Measurements from ENCODE around the gene MTMR12. TPM values are rescaled to one million over a fixed set of nuclear protein-coding genes. Genes with fewer than 3 reads are reported as not detected.

Gene MTMR12
- total RNA-seq, 1 experiment from 2014 or later: 42.7 TPM

DNA sequence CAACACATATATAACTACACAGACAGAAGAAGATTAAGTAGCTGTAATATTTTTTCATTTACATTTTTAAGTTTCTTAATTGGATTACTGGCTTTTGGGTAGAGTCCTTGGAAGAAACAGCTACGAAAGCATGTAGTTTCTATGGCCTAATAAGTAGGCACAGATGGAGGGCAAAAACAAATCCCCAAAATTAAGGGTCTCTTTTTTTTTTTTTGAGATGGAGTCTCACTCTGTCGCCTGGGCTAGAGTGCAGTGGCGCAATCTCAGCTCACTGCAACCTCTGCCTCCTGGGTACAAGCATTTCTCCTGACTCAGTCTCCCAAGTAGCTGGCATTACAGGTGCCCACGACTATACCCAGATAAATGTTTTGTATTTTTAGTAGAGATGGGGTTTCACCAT lies 27.1 kb upstream of the MTMR12 start:
- POLR2A ChIA-PET: no interaction called here
- H3K9me3 Mint-ChIP-seq: peaks cover 82% of the 10 kb centered on the region
- ATAC-seq (no peak), DNase-seq (ENCODE audit: low spot score) (no peak)
- peaks cover 8% of the 10 kb centered on the region for H3K27me3 Mint-ChIP-seq (ENCODE audit: low read depth)
- no peaks in the 10 kb centered on the region for H3K4me1 Mint-ChIP-seq
- CTCF ChIA-PET: interaction anchor here (1.5 kb wide), 1 partner anchor 10 kb away, joined by 5 read pairs; no protein-coding TSS in a partner anchor
- H3K4me3 Mint-ChIP-seq: no peak overlapping the region
- TF ChIP-seq KAT7 (CRISPR knock-in tag; IDR thresholded peaks at IDR 0.05; ENCODE audit: borderline replicate concordance): no peak
- TF ChIP-seq, protein P1, sequence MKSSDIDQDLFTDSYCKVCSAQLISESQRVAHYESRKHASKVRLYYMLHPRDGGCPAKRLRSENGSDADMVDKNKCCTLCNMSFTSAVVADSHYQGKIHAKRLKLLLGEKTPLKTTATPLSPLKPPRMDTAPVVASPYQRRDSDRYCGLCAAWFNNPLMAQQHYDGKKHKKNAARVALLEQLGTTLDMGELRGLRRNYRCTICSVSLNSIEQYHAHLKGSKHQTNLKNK (CRISPR knock-in tag; IDR thresholded peaks at IDR 0.05): no peak
- TF ChIP-seq TP53 (CRISPR knock-in tag; IDR thresholded peaks at IDR 0.05): no peak
- TF ChIP-seq, protein P2, sequence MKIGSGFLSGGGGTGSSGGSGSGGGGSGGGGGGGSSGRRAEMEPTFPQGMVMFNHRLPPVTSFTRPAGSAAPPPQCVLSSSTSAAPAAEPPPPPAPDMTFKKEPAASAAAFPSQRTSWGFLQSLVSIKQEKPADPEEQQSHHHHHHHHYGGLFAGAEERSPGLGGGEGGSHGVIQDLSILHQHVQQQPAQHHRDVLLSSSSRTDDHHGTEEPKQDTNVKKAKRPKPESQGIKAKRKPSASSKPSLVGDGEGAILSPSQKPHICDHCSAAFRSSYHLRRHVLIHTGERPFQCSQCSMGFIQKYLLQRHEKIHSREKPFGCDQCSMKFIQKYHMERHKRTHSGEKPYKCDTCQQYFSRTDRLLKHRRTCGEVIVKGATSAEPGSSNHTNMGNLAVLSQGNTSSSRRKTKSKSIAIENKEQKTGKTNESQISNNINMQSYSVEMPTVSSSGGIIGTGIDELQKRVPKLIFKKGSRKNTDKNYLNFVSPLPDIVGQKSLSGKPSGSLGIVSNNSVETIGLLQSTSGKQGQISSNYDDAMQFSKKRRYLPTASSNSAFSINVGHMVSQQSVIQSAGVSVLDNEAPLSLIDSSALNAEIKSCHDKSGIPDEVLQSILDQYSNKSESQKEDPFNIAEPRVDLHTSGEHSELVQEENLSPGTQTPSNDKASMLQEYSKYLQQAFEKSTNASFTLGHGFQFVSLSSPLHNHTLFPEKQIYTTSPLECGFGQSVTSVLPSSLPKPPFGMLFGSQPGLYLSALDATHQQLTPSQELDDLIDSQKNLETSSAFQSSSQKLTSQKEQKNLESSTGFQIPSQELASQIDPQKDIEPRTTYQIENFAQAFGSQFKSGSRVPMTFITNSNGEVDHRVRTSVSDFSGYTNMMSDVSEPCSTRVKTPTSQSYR (CRISPR knock-in tag; IDR thresholded peaks at IDR 0.05): no peak
- no peak for TF ChIP-seq ATF1 (CRISPR knock-in tag; IDR thresholded peaks at IDR 0.05)
- TF ChIP-seq FOXK1 (CRISPR knock-in tag; IDR thresholded peaks at IDR 0.05): no peak
- TF ChIP-seq, protein P3, sequence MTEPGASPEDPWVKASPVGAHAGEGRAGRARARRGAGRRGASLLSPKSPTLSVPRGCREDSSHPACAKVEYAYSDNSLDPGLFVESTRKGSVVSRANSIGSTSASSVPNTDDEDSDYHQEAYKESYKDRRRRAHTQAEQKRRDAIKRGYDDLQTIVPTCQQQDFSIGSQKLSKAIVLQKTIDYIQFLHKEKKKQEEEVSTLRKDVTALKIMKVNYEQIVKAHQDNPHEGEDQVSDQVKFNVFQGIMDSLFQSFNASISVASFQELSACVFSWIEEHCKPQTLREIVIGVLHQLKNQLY (CRISPR knock-in tag; IDR thresholded peaks at IDR 0.05): no peak
- no peak for TF ChIP-seq NR1H2 (CRISPR knock-in tag; IDR thresholded peaks at IDR 0.05)
- TF ChIP-seq SMAD4 (CRISPR knock-in tag; IDR thresholded peaks at IDR 0.05): no peak
- TF ChIP-seq, protein P4, sequence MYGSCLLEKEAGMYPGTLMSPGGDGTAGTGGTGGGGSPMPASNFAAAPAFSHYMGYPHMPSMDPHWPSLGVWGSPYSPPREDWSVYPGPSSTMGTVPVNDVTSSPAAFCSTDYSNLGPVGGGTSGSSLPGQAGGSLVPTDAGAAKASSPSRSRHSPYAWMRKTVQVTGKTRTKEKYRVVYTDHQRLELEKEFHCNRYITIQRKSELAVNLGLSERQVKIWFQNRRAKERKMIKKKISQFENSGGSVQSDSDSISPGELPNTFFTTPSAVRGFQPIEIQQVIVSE (CRISPR knock-in tag; IDR thresholded peaks at IDR 0.05; ENCODE audit: borderline replicate concordance): no peak
- H3K27ac Mint-ChIP-seq: no peak overlapping the region
- peaks cover 86% of the 10 kb centered on the region for H3K36me3 Mint-ChIP-seq

DNA sequence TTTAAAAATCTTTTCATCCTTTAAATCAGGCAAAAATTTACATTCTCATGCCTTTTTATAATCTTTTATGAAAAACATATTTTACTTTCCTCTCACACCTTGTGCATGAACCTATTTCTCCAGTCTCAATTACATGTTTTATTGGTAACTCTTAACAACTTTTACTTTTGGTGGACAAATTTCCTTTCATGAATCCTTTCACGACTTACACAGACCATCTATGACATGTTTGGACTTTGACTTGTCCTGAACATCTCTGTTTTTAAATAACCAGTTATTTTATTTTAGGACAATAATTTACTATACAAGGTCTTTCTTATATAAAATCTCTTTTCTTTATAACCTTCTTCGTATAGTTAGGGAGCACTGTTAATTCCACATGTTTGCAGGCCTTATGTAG lies 26.5 kb upstream of the MTMR12 start:
- H3K4me3 Mint-ChIP-seq: no peak overlapping the region
- DNase-seq (ENCODE audit: low spot score) (no peak), ATAC-seq (no peak)
- peaks cover 11% of the 10 kb centered on the region for H3K27me3 Mint-ChIP-seq (ENCODE audit: low read depth)
- no peak for TF ChIP-seq NR1H2 (CRISPR knock-in tag; IDR thresholded peaks at IDR 0.05)
- TF ChIP-seq SMAD4 (CRISPR knock-in tag; IDR thresholded peaks at IDR 0.05): no peak
- TF ChIP-seq NFE2L1 (CRISPR knock-in tag; IDR thresholded peaks at IDR 0.05): no peak
- TF ChIP-seq FOXK1 (CRISPR knock-in tag; IDR thresholded peaks at IDR 0.05): no peak
- TF ChIP-seq, protein P5, sequence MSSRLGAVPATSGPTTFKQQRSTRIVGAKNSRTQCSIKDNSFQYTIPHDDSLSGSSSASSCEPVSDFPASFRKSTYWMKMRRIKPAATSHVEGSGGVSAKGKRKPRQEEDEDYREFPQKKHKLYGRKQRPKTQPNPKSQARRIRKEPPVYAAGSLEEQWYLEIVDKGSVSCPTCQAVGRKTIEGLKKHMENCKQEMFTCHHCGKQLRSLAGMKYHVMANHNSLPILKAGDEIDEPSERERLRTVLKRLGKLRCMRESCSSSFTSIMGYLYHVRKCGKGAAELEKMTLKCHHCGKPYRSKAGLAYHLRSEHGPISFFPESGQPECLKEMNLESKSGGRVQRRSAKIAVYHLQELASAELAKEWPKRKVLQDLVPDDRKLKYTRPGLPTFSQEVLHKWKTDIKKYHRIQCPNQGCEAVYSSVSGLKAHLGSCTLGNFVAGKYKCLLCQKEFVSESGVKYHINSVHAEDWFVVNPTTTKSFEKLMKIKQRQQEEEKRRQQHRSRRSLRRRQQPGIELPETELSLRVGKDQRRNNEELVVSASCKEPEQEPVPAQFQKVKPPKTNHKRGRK (CRISPR knock-in tag; IDR thresholded peaks at IDR 0.05; ENCODE audit: borderline replicate concordance): no peak
- TF ChIP-seq, protein P6, sequence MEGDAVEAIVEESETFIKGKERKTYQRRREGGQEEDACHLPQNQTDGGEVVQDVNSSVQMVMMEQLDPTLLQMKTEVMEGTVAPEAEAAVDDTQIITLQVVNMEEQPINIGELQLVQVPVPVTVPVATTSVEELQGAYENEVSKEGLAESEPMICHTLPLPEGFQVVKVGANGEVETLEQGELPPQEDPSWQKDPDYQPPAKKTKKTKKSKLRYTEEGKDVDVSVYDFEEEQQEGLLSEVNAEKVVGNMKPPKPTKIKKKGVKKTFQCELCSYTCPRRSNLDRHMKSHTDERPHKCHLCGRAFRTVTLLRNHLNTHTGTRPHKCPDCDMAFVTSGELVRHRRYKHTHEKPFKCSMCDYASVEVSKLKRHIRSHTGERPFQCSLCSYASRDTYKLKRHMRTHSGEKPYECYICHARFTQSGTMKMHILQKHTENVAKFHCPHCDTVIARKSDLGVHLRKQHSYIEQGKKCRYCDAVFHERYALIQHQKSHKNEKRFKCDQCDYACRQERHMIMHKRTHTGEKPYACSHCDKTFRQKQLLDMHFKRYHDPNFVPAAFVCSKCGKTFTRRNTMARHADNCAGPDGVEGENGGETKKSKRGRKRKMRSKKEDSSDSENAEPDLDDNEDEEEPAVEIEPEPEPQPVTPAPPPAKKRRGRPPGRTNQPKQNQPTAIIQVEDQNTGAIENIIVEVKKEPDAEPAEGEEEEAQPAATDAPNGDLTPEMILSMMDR (IDR thresholded peaks at IDR 0.05): no peak
- TF ChIP-seq, protein P7, sequence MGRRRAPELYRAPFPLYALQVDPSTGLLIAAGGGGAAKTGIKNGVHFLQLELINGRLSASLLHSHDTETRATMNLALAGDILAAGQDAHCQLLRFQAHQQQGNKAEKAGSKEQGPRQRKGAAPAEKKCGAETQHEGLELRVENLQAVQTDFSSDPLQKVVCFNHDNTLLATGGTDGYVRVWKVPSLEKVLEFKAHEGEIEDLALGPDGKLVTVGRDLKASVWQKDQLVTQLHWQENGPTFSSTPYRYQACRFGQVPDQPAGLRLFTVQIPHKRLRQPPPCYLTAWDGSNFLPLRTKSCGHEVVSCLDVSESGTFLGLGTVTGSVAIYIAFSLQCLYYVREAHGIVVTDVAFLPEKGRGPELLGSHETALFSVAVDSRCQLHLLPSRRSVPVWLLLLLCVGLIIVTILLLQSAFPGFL (CRISPR knock-in tag; IDR thresholded peaks at IDR 0.05; ENCODE audit: borderline replicate concordance): no peak
- TF ChIP-seq, protein P8, sequence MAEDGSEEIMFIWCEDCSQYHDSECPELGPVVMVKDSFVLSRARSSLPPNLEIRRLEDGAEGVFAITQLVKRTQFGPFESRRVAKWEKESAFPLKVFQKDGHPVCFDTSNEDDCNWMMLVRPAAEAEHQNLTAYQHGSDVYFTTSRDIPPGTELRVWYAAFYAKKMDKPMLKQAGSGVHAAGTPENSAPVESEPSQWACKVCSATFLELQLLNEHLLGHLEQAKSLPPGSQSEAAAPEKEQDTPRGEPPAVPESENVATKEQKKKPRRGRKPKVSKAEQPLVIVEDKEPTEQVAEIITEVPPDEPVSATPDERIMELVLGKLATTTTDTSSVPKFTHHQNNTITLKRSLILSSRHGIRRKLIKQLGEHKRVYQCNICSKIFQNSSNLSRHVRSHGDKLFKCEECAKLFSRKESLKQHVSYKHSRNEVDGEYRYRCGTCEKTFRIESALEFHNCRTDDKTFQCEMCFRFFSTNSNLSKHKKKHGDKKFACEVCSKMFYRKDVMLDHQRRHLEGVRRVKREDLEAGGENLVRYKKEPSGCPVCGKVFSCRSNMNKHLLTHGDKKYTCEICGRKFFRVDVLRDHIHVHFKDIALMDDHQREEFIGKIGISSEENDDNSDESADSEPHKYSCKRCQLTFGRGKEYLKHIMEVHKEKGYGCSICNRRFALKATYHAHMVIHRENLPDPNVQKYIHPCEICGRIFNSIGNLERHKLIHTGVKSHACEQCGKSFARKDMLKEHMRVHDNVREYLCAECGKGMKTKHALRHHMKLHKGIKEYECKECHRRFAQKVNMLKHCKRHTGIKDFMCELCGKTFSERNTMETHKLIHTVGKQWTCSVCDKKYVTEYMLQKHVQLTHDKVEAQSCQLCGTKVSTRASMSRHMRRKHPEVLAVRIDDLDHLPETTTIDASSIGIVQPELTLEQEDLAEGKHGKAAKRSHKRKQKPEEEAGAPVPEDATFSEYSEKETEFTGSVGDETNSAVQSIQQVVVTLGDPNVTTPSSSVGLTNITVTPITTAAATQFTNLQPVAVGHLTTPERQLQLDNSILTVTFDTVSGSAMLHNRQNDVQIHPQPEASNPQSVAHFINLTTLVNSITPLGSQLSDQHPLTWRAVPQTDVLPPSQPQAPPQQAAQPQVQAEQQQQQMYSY (CRISPR knock-in tag; IDR thresholded peaks at IDR 0.05): no peak
- TF ChIP-seq NR3C1 (CRISPR knock-in tag; conservative IDR thresholded peaks at IDR 0.05; ENCODE audit: low read depth): no peak
- TF ChIP-seq, protein P9, sequence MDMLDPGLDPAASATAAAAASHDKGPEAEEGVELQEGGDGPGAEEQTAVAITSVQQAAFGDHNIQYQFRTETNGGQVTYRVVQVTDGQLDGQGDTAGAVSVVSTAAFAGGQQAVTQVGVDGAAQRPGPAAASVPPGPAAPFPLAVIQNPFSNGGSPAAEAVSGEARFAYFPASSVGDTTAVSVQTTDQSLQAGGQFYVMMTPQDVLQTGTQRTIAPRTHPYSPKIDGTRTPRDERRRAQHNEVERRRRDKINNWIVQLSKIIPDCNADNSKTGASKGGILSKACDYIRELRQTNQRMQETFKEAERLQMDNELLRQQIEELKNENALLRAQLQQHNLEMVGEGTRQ (CRISPR knock-in tag; IDR thresholded peaks at IDR 0.05): no peak
- no peak for TF ChIP-seq ZNF121 (CRISPR knock-in tag; IDR thresholded peaks at IDR 0.05)
- TF ChIP-seq ZNF416 (CRISPR knock-in tag; IDR thresholded peaks at IDR 0.05): no peak
- H3K27ac Mint-ChIP-seq: no peak overlapping the region
- H3K36me3 Mint-ChIP-seq: peaks cover 90% of the 10 kb centered on the region
- ChIA-PET CTCF (interaction anchor here (1.5 kb wide), 1 partner anchor 9 kb away, joined by 5 read pairs; no protein-coding TSS in a partner anchor), POLR2A (no interaction called here)
- no peaks in the 10 kb centered on the region for H3K4me1 Mint-ChIP-seq
- peaks cover 86% of the 10 kb centered on the region for H3K9me3 Mint-ChIP-seq

Data from WTC11 (cell line).